HK-2 (cell line): ENCODE measurements around the gene PPARG.
A peak's percentile ranks its signal among the peaks of the same experiment; 100 is the strongest.
"Not testable (repeated sequence)": the region's sequence is repeated elsewhere in the genome, so short reads cannot be mapped to it uniquely, and the experiment has no call there.

Experiments
- DNase-seq: peaks from one replicate; pipeline ENCODE4 v3.0.0-alpha.2; 2018; ENCODE audit not compliant: unreplicated experiment

The PPARG gene

GRCh38 chr3:12440927-12441714 lies 152.3 kb downstream of the PPARG start:
- DNase-seq: no peak

GRCh38 chr3:12442654-12443501 lies 154.0 kb downstream of the PPARG start:
- DNase-seq: no peak

- no peak for DNase-seq
Observed at GRCh38 chr3:12443781-12444522, 155.1 kb downstream of the PPARG start.

GRCh38 chr3:12444582-12445471 lies 156.0 kb downstream of the PPARG start:
- peak; percentile 26 for DNase-seq

- no peak for DNase-seq
Observed at GRCh38 chr3:12445523-12446240, 156.8 kb downstream of the PPARG start.

GRCh38 chr3:12446298-12446697 lies 157.4 kb downstream of the PPARG start:
- DNase-seq: no peak

- DNase-seq: no peak
Observed at GRCh38 chr3:12447075-12447474, 158.2 kb downstream of the PPARG start.

- not testable (repeated sequence) for DNase-seq
Observed at GRCh38 chr3:12448404-12449202, 159.7 kb downstream of the PPARG start.

GRCh38 chr3:12449889-12450682 lies 161.2 kb downstream of the PPARG start:
- DNase-seq: no peak

GRCh38 chr3:12451481-12451880 lies 162.6 kb downstream of the PPARG start:
- no peak for DNase-seq

- no peak for DNase-seq
Observed at GRCh38 chr3:12451960-12452359, 163.1 kb downstream of the PPARG start.

- DNase-seq: no peak
Observed at GRCh38 chr3:12452361-12453330, 163.8 kb downstream of the PPARG start.

GRCh38 chr3:12454076-12454815 lies 165.4 kb downstream of the PPARG start:
- no peak for DNase-seq

GRCh38 chr3:12454816-12455121 lies 165.9 kb downstream of the PPARG start:
- no peak for DNase-seq

GRCh38 chr3:12455740-12456139 lies 166.9 kb downstream of the PPARG start:
- no peak for DNase-seq

GRCh38 chr3:12456441-12456840 lies 167.6 kb downstream of the PPARG start:
- DNase-seq: no peak

GRCh38 chr3:12457380-12457779 lies 168.5 kb downstream of the PPARG start:
- DNase-seq: not testable (repeated sequence)
